Upper lobe of left lung (tissue), 4 donors: Measurements from ENCODE around the gene CLSTN2.

Experiments
- EP300 ChIP-seq, 4 donors: sonication (generic); formaldehyde crosslinking; IDR thresholded peaks; one replicate each; pipeline ENCODE4 v1.5.1; 2017; ENCODE audit warnings: antibody characterized with exemption in 4 of 4, control low read depth in 2 of 4
- POLR2A ChIP-seq, 4 donors: fragments of 450-650 bp; IDR thresholded peaks; one replicate each; pipeline ENCODE4 v1.5.1; 2016 to 2017; ENCODE audit warnings: antibody characterized with exemption in 4 of 4, mild to moderate bottlenecking in 2 of 4
- POLR2AphosphoS5 ChIP-seq, 2 donors: sonication (generic); formaldehyde crosslinking; IDR thresholded peaks; one replicate each; pipeline ENCODE4 v1.5.1; 2017; ENCODE audit warnings: antibody characterized with exemption in 2 of 2
- TF ChIP-seq, protein P1 (sequence below), 6 experiments: fragments of 450-650 bp in 4 of 6; fragments of 200-600 bp in 2 of 6; sonication (generic) in 2 of 6; IDR thresholded peaks; one replicate each; pipeline ENCODE4 v1.5.1; 2016 to 2019; ENCODE audit warnings: antibody characterized with exemption in 6 of 6

DNA sequence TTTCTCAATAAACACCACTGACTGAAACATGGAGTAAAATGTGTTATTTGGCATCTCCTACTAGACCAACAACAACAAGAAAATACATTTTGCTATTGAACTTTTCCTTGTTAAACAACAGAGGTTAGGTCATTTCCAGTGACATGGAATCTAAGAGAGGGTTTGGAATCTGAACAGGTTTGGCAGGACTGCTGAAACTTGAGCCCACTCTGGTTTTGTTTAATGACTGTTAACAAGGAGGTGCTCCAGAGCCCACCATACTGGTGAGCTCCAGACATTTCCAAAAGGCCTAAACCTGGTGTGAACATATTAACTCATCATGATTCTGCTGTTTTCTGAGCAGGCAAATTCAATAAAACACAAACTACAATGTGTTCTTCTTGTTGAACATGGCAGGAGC lies 412.2 kb downstream of the CLSTN2 start:
- TF ChIP-seq POLR2AphosphoS5 (IDR thresholded peaks at IDR 0.05) (no peak), EP300 (IDR thresholded peaks at IDR 0.05) (no peak), POLR2A (IDR thresholded peaks at IDR 0.05) (no peak)
- TF ChIP-seq, protein P1, sequence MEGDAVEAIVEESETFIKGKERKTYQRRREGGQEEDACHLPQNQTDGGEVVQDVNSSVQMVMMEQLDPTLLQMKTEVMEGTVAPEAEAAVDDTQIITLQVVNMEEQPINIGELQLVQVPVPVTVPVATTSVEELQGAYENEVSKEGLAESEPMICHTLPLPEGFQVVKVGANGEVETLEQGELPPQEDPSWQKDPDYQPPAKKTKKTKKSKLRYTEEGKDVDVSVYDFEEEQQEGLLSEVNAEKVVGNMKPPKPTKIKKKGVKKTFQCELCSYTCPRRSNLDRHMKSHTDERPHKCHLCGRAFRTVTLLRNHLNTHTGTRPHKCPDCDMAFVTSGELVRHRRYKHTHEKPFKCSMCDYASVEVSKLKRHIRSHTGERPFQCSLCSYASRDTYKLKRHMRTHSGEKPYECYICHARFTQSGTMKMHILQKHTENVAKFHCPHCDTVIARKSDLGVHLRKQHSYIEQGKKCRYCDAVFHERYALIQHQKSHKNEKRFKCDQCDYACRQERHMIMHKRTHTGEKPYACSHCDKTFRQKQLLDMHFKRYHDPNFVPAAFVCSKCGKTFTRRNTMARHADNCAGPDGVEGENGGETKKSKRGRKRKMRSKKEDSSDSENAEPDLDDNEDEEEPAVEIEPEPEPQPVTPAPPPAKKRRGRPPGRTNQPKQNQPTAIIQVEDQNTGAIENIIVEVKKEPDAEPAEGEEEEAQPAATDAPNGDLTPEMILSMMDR (IDR thresholded peaks at IDR 0.05) = no peak
